Measurements from ENCODE around the gene DHRS2.
A peak's percentile ranks its signal among the peaks of the same experiment; 100 is the strongest.
"Not testable (repeated sequence)": the region's sequence is repeated elsewhere in the genome, so short reads cannot be mapped to it uniquely, and the experiment has no call there.

Gene DHRS2

GRCh38 chr14:23650506-23650905 is 14.3 kb downstream of the DHRS2 start:
- DNase-seq, result no peak

GRCh38 chr14:23653051-23653450 is 16.9 kb downstream of the DHRS2 start:
- DNase-seq, result no peak

- DNase-seq, result no peak
These were observed 18.1 kb downstream of the DHRS2 start for GRCh38 chr14:23654231-23654630.

GRCh38 chr14:23657959-23658470 is 21.9 kb downstream of the DHRS2 start:
- DNase-seq, result no peak

GRCh38 chr14:23660290-23661226 is 24.4 kb downstream of the DHRS2 start:
- DNase-seq, result peak; percentile 69

- no peak for DNase-seq
These were observed 25.4 kb downstream of the DHRS2 start for GRCh38 chr14:23661542-23661941.

- peak; percentile 59 for DNase-seq
These were observed 27.0 kb downstream of the DHRS2 start for GRCh38 chr14:23663127-23663526.

GRCh38 chr14:23663711-23664110 is 27.5 kb downstream of the DHRS2 start:
- no peak for DNase-seq

GRCh38 chr14:23664207-23664885 is 28.2 kb downstream of the DHRS2 start:
- no peak for DNase-seq

GRCh38 chr14:23665302-23666016 is 29.3 kb downstream of the DHRS2 start:
- no peak for DNase-seq

- DNase-seq, result no peak
These were observed 31.0 kb downstream of the DHRS2 start for GRCh38 chr14:23667134-23667533.

GRCh38 chr14:23669441-23669840 is 33.3 kb downstream of the DHRS2 start:
- DNase-seq, result no peak

GRCh38 chr14:23670481-23670880 is 34.3 kb downstream of the DHRS2 start:
- DNase-seq, result no peak

- no peak for DNase-seq
These were observed 36.0 kb downstream of the DHRS2 start for GRCh38 chr14:23672200-23672599.

- no peak for DNase-seq
These were observed 39.2 kb downstream of the DHRS2 start for GRCh38 chr14:23675337-23675736.

- no peak for DNase-seq
These were observed 39.7 kb downstream of the DHRS2 start for GRCh38 chr14:23675906-23676305.

GRCh38 chr14:23681337-23681736 is 45.2 kb downstream of the DHRS2 start:
- DNase-seq, result no peak

- not testable (repeated sequence) for DNase-seq
These were observed 53.7 kb downstream of the DHRS2 start for GRCh38 chr14:23689709-23690514.

GRCh38 chr14:23692416-23692815 is 56.3 kb downstream of the DHRS2 start:
- DNase-seq, result no peak

GRCh38 chr14:23693252-23693775 is 57.1 kb downstream of the DHRS2 start:
- DNase-seq, result no peak

GRCh38 chr14:23694085-23694948 is 58.2 kb downstream of the DHRS2 start:
- DNase-seq, result no peak

Measured in CD4-positive, alpha-beta T cell treated with Interleukin-4 for 4 hours (primary cell).